Motor neuron (in vitro differentiated cells): ENCODE results near the gene HRG. TPM values are rescaled to one million over a fixed set of nuclear protein-coding genes. Genes with fewer than 3 reads are reported as not detected.
"Not testable (repeated sequence)": the region's sequence is repeated elsewhere in the genome, so short reads cannot be mapped to it uniquely, and the experiment has no call there.

Experiments used
- ATAC-seq, 8 experiments: fragments of 200-7000 bp; cut with Tn5 transposase; replicated peaks in 6 of 8; 2 replicates each; pipeline ENCODE4 v1.8.0; 2021; ENCODE audit warnings: mild to moderate bottlenecking in 8 of 8, moderate library complexity in 8 of 8
- H3K27ac ChIP-seq, 2 donors: fragments of 250-450 bp; sonication (Bioruptor Pico); 2 replicates each; pipeline ENCODE4 v1.9.0; 2021; ENCODE audit warnings: antibody characterized with exemption in 2 of 2, mild to moderate bottlenecking in 2 of 2, moderate library complexity in 1 of 2
- H3K4me1 ChIP-seq, 2 donors: fragments of 250-450 bp; sonication (Bioruptor Pico); replicated peaks in 1 of 2; 2 replicates each; pipeline ENCODE4 v1.6.1; 2021; ENCODE audit warnings: antibody characterized with exemption in 2 of 2, mild to moderate bottlenecking in 2 of 2, moderate library complexity in 1 of 2
- H3K4me3 ChIP-seq, 5 donors: fragments of 250-450 bp; sonication (Bioruptor Pico); 2 replicates each; pipeline ENCODE4 v1.9.0; 2021; ENCODE audit warnings: antibody characterized with exemption in 5 of 5, mild to moderate bottlenecking in 5 of 5, moderate library complexity in 4 of 5
- WGBS, 10 experiments: fragments of 450-650 bp; shearing (Covaris generic); methylation state at CpG; one replicate each; pipeline ENCODE4 v1.0.0; 2022; 5-methylcytosine and 5-hydroxymethylcytosine counted together
- in situ Hi-C, 9 experiments: fragments of 400-800 bp; cut with MboI; loops; one replicate each; pipeline ENCODE4 v1.15.0; 2021; ENCODE audit warnings: low sequenced_read_pairs in 9 of 9, low pct_unique_long_range_greater_than_20kb in 2 of 9; ENCODE audit not compliant: unreplicated experiment in 9 of 9
- total RNA-seq, 8 experiments: library from RNA; unstranded; fragments of 300-600 nt; gene quantifications; 2 replicates each; pipeline versions ENCODE4 v1.2.3 to v1.2.4, GENCODE V29; 2022

The HRG gene
- total RNA-seq, 8 experiments from 2014 or later, result 0.10 to 0.57 (median 0.27) TPM; not detected in 3

DNA sequence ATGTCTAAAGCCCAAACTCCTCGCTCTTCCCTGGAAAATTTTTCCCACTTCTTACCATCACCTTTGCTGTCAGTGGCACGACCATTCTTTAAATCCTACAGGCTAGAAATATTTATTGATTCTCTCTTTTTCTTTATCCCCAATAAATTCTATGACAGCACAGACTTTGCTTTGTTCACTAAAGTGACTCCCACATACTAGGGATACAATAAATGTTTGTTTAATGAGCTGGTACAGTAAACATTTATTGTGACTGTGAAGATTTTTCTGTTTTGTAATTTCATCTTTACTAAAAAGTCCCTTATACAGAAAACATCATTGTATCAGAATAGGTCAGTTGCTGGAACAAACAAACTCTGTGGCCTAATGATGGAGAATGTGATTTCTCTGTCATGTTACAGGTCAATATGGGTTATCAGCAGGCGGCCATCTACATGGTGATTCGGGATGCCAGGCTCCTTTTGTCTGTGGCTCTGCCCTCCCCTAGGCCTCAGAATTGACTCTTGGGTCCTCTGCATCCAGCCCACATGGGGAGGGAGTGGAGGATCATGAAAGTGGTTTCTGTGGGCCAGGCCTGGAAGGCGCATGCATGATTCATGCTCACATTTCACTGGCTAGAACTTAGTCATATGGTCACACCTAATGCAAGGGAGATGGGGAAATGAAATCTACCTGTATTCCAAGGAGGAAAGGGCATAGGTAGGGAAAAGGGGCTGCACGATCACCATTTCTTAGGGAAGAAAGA, 28.6 kb downstream of the HRG start:
- WGBS, 10 experiments, result 17 to 88% (median 60%) methylated on average over 1 to 5 of the region's 6 CpGs; no CpG with 5 or more reads in 1 of the 10 experiments
- in situ Hi-C loops, result no loop called here
- Histone ChIP-seq H3K4me3 (no peak overlapping the region), H3K4me1 (no peaks in the 10 kb centered on the region), H3K27ac (no peak overlapping the region)
- ATAC-seq, result peak in 2 of 8 experiments; percentile 40 to 42

GRCh38 chr3:186696522-186696921, 30.7 kb downstream of the HRG start:
- peak in 2 of 8 experiments; percentile 50 to 71 for ATAC-seq
- Histone ChIP-seq H3K27ac (no peak overlapping the region), H3K4me3 (no peak overlapping the region), H3K4me1 (no peaks in the 10 kb centered on the region)
- in situ Hi-C loops, result no loop called here
- 40 to 100% (median 80%) methylated on average over 1 to 2 of the region's 2 CpGs; no CpG with 5 or more reads in 5 of the 10 experiments for WGBS, 10 experiments

GRCh38 chr3:186697510-186697909, 31.7 kb downstream of the HRG start:
- Histone ChIP-seq H3K4me3 (no peak overlapping the region), H3K4me1 (no peaks in the 10 kb centered on the region), H3K27ac (no peak overlapping the region)
- ATAC-seq, result no peak
- in situ Hi-C loops, result no loop called here
- WGBS, 10 experiments, result 29 to 98% (median 87%) methylated on average over 1 to 4 of the region's 4 CpGs; no CpG with 5 or more reads in 3 of the 10 experiments

GRCh38 chr3:186700267-186700666, 34.5 kb downstream of the HRG start:
- no peak overlapping the region for H3K27ac ChIP-seq
- H3K4me3 ChIP-seq, result no peak overlapping the region
- H3K4me1 ChIP-seq, result no peaks in the 10 kb centered on the region
- 0 to 100% (median 83%) methylated on average over 1 to 3 of the region's 3 CpGs; no CpG with 5 or more reads in 5 of the 10 experiments for WGBS, 10 experiments
- no peak for ATAC-seq
- in situ Hi-C loops, result no loop called here

DNA sequence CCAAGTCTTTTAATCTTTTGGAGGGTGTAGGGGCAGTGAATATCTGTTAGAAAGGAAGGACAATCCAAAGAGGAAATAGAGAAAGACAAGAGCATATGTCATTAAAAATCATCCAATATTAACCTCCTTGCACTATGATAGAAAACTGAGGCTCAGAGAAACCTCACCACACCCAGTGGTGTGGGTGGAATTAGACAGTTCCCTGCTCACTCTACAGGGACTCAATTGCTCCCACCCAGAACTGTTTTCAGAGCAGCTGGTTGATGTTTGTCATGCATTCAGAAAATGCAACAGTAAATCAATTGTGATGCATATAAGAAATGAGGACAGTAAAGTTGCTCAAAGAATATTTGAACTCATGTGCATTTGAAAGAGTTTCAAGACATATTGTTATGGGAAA, 36.6 kb downstream of the HRG start:
- H3K27ac ChIP-seq, H3K4me1 ChIP-seq, in situ Hi-C loops, H3K4me3 ChIP-seq: not testable (repeated sequence)
- ATAC-seq, result peak in 1 of 8 experiments; percentile 74

DNA sequence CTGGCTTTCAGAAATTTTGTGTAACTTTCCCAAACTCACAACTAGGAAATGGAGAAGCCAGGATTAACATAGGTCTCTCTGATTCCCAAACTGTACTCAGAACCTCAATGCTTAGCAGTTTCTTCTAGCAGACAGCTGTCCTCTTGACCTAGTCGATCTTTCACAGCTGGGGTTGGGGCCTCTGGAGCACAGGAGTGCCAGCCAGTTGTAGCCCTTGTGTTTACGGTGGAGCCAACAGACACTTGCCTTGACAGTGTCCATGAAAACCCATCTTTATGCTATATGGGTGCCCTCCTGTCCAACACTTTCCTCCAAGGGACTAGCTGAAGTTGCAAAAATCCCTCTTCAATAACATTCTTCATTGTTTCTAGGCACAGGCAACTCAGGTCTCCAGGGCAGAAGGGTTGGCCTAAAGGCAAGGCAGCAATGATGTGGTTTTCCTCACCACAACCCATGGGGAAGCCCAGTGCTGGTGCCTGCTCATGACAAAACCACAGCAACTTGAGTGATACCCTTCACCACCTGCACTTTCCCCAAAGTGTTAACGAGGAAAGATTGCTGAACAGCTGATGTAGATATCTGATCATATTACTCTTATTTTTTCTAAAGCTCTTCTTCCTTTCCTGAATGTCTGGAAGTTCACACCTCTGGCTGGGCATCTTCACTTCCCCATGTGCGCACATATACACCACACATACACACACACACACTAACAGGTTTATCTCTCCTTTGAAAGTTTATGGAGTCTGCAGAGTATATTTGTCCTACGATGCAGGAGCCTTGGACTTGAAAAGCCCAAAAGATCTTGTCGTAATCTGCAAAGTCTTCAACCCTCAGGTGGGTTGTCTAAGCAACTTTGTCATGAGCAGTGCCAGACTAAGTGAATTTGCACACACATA, 40.3 kb downstream of the HRG start:
- H3K4me1 ChIP-seq, result no peaks in the 10 kb centered on the region
- in situ Hi-C loops, result no loop called here
- H3K4me3 ChIP-seq, result no peak overlapping the region
- 10 to 97% (median 61%) methylated on average over 1 to 4 of the region's 6 CpGs; no CpG with 5 or more reads in 2 of the 10 experiments for WGBS, 10 experiments
- no peak overlapping the region for H3K27ac ChIP-seq
- ATAC-seq, result no peak

DNA sequence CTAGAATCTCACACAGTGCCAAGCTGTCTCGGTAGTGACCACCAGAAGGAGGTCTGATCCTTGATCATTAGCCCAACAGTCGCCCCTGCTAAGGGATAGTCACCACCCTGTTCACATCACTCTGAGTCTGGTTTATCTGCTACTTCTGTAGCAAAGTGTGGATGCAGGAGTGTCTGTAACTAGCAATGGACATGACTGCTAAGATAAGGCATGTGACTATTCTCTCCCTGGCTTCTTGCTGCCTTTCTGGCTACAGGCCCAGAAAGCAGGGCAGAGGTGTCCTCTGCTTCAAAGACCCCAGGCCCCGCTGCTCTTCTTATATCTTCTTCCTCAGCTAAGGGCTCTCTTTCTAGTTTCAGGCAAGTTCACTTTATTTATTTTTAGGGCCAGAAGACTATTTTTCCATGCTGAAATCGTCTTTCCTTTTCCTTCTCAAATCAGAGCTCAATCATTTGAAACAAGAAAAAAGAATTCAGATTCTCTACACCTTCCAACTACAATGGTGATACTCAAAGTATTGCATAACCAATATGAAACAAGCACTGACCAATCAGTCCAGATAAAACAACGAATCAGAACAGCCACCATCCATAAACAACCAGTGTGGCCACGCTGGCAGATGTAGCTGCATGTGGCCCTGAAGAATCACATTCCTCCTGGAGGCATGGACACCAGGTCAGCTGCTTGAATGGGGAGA, 43.3 kb downstream of the HRG start:
- Histone ChIP-seq H3K27ac (no peak overlapping the region), H3K4me3 (no peak overlapping the region), H3K4me1 (no peaks in the 10 kb centered on the region)
- in situ Hi-C loops, result no loop called here
- WGBS, 10 experiments, result 0 to 92% (median 44%) methylated on average over 2 to 6 of the region's 6 CpGs
- no peak for ATAC-seq

- H3K27ac ChIP-seq, H3K4me3 ChIP-seq, H3K4me1 ChIP-seq, ATAC-seq, in situ Hi-C loops: not testable (repeated sequence)
- 10 to 83% (median 47%) methylated on average over 1 to 4 of the region's 4 CpGs; no CpG with 5 or more reads in 2 of the 10 experiments for WGBS, 10 experiments
Observed at GRCh38 chr3:186710694-186711093, 44.9 kb downstream of the HRG start.

DNA sequence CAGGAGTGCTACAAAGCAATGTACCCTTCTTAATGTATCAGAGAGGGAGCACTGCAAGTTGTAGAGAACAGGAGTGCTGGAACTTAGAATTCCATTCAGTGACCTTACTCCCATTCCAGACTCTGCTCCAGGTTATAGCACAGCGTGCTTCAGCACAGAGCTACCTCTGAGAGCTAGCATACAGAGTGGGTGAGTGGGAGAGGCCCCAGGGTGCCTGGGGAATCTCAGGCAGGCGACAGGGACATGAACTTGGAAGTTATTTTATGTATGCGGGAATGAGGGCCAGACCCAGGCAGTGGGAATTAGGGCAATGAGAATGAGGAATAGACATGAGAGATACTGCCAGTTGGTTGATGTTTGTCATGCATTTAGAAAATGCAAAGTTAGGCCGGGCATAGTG, 47.7 kb downstream of the HRG start:
- WGBS, 10 experiments, result 0 to 72% (median 63%) methylated on average over 1 to 3 of the region's 4 CpGs; no CpG with 5 or more reads in 5 of the 10 experiments

GRCh38 chr3:186717039-186717457, 51.2 kb downstream of the HRG start, which contains the start of gene KNG1:
TSS of gene KNG1 (plus strand) at chr3:186717359. CDS start at chr3:186717543, 184 bp downstream.
- in situ Hi-C loops, result no loop called here
- Histone ChIP-seq H3K4me1 (no peaks in the 10 kb centered on the region), H3K27ac (no peak within 1 kb of the TSS), H3K4me3 (no peak within 1 kb of the TSS)
- no peak for ATAC-seq
- 0 to 83% (median 58%) methylated on average over 1 to 3 of the region's 3 CpGs; no CpG with 5 or more reads in 1 of the 10 experiments for WGBS, 10 experiments

More for the DNA sequence above, 47.7 kb downstream of the HRG start:
- Histone ChIP-seq H3K4me3 (no peak overlapping the region), H3K27ac (no peak overlapping the region), H3K4me1 (no peaks in the 10 kb centered on the region)
- in situ Hi-C loops, result no loop called here
- no peak for ATAC-seq

GRCh38 chr3:186719945-186720739, 54.3 kb downstream of the HRG start:
- in situ Hi-C loops, result no loop called here
- Histone ChIP-seq H3K27ac (no peak overlapping the region), H3K4me1 (no peaks in the 10 kb centered on the region), H3K4me3 (no peak overlapping the region)
- no peak for ATAC-seq
- 12 to 71% (median 52%) methylated on average over 2 to 7 of the region's 7 CpGs; no CpG with 5 or more reads in 1 of the 10 experiments for WGBS, 10 experiments

- in situ Hi-C loops, result no loop called here
- peak in 3 of 8 experiments; percentile 20 to 79 (median 64) for ATAC-seq
- Histone ChIP-seq H3K27ac (no peak overlapping the region), H3K4me1 (no peaks in the 10 kb centered on the region), H3K4me3 (no peak overlapping the region)
- WGBS, 10 experiments, result 44 to 90% (median 55%) methylated on average over 2 to 7 of the region's 7 CpGs; no CpG with 5 or more reads in 4 of the 10 experiments
Observed at GRCh38 chr3:186722457-186722856, 56.6 kb downstream of the HRG start.
